Erythroblast (primary cell): ENCODE results near the gene FBXO42.
"Not testable (repeated sequence)": the region's sequence is repeated elsewhere in the genome, so short reads cannot be mapped to it uniquely, and the experiment has no call there.

Source experiments
- DNase-seq, 2 experiments: peaks; one replicate each; lab custom pipeline; 2025; lab: John Stamatoyannopoulos, UW
- GATA1 ChIP-seq: IDR thresholded peaks from 2 replicates; pipeline ENCODE4 v1.6.1; 2011; ENCODE audit warnings: low read depth, mild to moderate bottlenecking, control low read depth, low read length, moderate library complexity
- POLR2A ChIP-seq: IDR thresholded peaks from 2 replicates; pipeline ENCODE4 v1.6.1; 2011; ENCODE audit warnings: mild to moderate bottlenecking, low read length

Gene FBXO42

DNA sequence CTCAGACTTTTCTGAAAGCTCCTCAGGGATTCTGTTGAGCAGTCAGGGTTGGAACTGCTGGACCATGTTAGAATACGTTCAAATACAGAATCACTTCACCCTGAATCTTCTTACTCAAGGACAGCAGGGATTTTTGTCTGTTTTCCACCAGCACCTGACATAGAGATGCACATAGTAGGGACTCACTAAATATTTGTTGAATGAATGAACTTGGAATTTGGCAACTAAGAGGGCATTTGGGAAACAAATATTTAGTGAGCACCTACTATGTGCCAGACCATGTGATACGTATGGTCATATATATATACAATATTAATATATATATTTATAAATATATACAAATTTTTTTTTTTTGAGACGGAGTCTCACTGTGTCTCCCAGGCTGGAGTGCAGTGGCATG is 4.6 kb upstream of the FBXO42 start:
- no peak for TF ChIP-seq POLR2A
- no peak for TF ChIP-seq GATA1
- DNase-seq = no peak

DNA sequence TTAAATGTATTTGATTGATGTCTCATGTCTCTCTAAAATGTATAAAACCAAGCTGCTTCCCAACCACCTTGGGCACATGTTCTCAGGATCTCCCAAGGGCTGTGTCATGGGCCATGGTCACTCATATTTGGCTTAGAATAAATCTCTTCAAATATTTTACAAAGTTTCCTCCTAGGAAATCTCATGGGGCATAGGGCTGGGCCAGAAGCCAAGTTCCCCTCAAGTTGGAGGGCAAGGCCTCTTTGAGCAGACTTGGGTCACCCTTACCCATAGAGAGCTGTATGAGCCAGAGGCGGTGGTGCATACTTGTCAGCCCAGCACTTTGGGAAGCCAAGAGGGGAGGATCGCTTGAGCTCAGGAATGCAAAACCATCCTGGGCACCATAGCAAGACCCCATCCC is 2.3 kb upstream of the FBXO42 start:
- TF ChIP-seq POLR2A (no peak), GATA1 (no peak)
- DNase-seq = no peak

GRCh38 chr1:16352842-16353535 is 709 bp upstream of the FBXO42 start:
- TF ChIP-seq POLR2A = no peak
- no peak for TF ChIP-seq GATA1
- peak; percentile 45 to 70 for DNase-seq

DNA sequence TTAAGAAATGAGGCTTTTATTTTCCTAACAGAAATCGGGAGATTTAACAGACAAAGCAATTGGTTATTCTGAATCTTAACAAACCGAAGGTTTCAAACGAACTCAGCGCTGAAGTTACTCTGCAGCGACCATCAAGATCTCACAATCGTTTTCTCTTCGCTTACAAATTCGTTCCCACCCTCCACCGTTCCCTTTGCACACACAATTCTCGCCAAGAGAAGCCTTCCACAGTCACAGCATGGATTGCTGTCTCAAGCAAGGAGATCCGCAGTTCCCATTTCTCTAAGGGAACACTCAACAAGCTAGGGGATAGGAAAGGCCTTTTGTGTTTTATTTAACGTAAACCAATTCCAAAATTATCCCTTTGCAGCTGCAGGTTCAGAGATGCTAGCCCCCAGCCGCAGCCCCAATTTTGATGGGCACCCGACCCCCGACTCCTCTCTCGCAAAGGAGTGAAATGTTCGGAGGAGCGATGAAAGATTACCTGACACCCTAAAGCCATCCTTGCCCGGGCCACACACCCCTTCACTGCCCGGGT is 755 bp downstream of the FBXO42 start:
- DNase-seq = peak; percentile 59 to 82
- no peak for TF ChIP-seq GATA1
- TF ChIP-seq POLR2A = no peak

- peak; percentile 54 to 86 for DNase-seq
- TF ChIP-seq POLR2A = no peak
- no peak for TF ChIP-seq GATA1
These were observed 2.4 kb downstream of the FBXO42 start for GRCh38 chr1:16349847-16350406.

GRCh38 chr1:16348414-16349182 is 3.7 kb downstream of the FBXO42 start:
- TF ChIP-seq POLR2A = no peak
- no peak for TF ChIP-seq GATA1
- DNase-seq = peak in 1 of 2 experiments; percentile 66

DNA sequence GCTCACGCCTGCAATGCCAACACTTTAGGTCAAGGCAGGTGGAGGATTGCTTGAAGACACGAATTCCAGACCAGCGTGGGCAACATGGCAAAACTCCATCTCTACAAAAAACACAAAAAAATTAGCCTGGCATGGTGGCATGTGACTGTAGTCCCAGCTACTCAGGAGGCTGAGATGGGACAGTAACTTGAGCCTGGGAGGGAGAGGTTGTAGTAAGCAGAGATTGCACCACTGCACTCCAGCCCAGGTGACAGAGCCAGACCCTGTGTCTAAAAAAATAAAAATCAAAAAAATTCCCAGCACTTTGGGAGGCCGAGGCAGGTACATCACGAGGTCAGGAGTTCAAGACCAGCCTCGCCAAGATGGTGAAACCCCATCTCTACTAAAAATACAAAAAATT is 9.0 kb downstream of the FBXO42 start:
- DNase-seq = not testable (repeated sequence)

- no peak for DNase-seq
- no peak for TF ChIP-seq GATA1
- TF ChIP-seq POLR2A = no peak
These were observed 9.8 kb downstream of the FBXO42 start for GRCh38 chr1:16342331-16343062.

GRCh38 chr1:16340673-16341072 is 11.6 kb downstream of the FBXO42 start:
- TF ChIP-seq GATA1 (no peak), POLR2A (no peak)
- no peak for DNase-seq

GRCh38 chr1:16338961-16339360 is 13.3 kb downstream of the FBXO42 start:
- no peak for DNase-seq
- TF ChIP-seq POLR2A = no peak

- TF ChIP-seq POLR2A (no peak), GATA1 (no peak)
- DNase-seq = no peak
These were observed 17.5 kb downstream of the FBXO42 start for GRCh38 chr1:16334655-16335340.

GRCh38 chr1:16326833-16327404 is 25.4 kb downstream of the FBXO42 start:
- no peak for DNase-seq
- TF ChIP-seq POLR2A (no peak), GATA1 (no peak)

GRCh38 chr1:16324456-16324890 is 27.8 kb downstream of the FBXO42 start:
- no peak for TF ChIP-seq GATA1
- TF ChIP-seq POLR2A = no peak

More at GRCh38 chr1:16324456-16324890, 27.8 kb downstream of the FBXO42 start:
- DNase-seq = peak in 1 of 2 experiments; percentile 32
